Measurements from ENCODE around the gene SLC37A1. TPM values are rescaled to one million over a fixed set of nuclear protein-coding genes. Genes with fewer than 3 reads are reported as not detected.
A peak's percentile ranks its signal among the peaks of the same experiment; 100 is the strongest.

Gene SLC37A1
- total and polyA plus RNA-seq, 4 donors: 2.0 to 7.2 (median 4.3) TPM

DNA sequence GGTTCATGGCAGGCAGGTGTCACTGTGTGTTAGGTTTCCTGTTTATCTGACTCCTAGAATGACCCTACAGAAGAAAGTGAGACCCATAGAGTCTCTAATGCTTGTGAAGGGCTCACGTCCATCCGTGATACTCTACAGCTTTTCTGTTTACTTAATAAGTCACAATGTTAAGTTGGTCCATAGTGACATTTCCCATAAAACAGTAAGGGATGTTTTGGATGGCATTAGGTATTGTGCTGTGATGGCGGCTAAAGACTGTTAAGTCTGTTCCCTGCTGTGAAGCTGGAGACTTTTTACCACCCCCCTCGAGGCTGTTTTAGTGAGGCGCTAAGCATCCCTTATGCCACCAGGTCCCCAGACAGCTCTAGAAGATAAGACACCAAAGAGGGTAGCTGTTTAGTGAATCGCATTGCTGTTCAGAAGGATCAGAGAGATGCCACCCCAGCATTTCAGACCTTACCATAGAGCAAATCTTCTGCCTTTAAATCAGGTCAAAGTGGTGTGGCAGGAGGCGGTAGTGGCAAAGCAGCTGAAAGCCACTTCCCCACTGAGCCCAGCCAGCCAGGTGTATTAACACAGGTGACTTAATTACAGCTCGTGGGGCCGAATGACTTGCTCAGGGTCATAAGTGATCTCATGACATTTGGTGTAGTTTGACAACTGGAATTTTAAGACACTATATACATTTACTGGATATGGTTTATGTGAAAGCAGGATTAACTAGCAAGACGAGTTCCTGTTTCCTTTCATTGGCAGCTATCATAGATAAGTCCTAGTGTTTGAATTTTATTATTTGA, 25.0 kb downstream of the SLC37A1 start:
- TF ChIP-seq, protein P1, sequence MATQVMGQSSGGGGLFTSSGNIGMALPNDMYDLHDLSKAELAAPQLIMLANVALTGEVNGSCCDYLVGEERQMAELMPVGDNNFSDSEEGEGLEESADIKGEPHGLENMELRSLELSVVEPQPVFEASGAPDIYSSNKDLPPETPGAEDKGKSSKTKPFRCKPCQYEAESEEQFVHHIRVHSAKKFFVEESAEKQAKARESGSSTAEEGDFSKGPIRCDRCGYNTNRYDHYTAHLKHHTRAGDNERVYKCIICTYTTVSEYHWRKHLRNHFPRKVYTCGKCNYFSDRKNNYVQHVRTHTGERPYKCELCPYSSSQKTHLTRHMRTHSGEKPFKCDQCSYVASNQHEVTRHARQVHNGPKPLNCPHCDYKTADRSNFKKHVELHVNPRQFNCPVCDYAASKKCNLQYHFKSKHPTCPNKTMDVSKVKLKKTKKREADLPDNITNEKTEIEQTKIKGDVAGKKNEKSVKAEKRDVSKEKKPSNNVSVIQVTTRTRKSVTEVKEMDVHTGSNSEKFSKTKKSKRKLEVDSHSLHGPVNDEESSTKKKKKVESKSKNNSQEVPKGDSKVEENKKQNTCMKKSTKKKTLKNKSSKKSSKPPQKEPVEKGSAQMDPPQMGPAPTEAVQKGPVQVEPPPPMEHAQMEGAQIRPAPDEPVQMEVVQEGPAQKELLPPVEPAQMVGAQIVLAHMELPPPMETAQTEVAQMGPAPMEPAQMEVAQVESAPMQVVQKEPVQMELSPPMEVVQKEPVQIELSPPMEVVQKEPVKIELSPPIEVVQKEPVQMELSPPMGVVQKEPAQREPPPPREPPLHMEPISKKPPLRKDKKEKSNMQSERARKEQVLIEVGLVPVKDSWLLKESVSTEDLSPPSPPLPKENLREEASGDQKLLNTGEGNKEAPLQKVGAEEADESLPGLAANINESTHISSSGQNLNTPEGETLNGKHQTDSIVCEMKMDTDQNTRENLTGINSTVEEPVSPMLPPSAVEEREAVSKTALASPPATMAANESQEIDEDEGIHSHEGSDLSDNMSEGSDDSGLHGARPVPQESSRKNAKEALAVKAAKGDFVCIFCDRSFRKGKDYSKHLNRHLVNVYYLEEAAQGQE (IDR thresholded peaks at IDR 0.05): no peak
- TF ChIP-seq, protein P2, sequence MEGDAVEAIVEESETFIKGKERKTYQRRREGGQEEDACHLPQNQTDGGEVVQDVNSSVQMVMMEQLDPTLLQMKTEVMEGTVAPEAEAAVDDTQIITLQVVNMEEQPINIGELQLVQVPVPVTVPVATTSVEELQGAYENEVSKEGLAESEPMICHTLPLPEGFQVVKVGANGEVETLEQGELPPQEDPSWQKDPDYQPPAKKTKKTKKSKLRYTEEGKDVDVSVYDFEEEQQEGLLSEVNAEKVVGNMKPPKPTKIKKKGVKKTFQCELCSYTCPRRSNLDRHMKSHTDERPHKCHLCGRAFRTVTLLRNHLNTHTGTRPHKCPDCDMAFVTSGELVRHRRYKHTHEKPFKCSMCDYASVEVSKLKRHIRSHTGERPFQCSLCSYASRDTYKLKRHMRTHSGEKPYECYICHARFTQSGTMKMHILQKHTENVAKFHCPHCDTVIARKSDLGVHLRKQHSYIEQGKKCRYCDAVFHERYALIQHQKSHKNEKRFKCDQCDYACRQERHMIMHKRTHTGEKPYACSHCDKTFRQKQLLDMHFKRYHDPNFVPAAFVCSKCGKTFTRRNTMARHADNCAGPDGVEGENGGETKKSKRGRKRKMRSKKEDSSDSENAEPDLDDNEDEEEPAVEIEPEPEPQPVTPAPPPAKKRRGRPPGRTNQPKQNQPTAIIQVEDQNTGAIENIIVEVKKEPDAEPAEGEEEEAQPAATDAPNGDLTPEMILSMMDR (IDR thresholded peaks at IDR 0.05; ENCODE audit: low read depth, low read length, missing input control): no peak
- TF ChIP-seq RAD21 (IDR thresholded peaks at IDR 0.05) (no peak), FOXA1 (IDR thresholded peaks at IDR 0.05) (no peak), EGR1 (IDR thresholded peaks at IDR 0.05; ENCODE audit: low read depth in 2 of 2) (no peak), NR2F2 (IDR thresholded peaks at IDR 0.05) (no peak)
- Histone ChIP-seq H3K9me3 (ENCODE audit: control insufficient read depth in 4 of 4, low read length in 3 of 4) (no peaks in the 10 kb centered on the region), H3K9ac (ENCODE audit: low read depth in 1 of 2, low read length in 2 of 2) (peak overlapping the region in 1 of 2 donors; percentile 6), H3K27me3 (ENCODE audit: control insufficient read depth in 4 of 4, insufficient read depth in 4 of 4, low read length in 3 of 4) (no peaks in the 10 kb centered on the region), H3K4me3 (ENCODE audit: low read depth in 1 of 3, low read length in 3 of 3) (no peak overlapping the region), H3K36me3 (ENCODE audit: control insufficient read depth in 4 of 4, insufficient read depth in 3 of 4, low read depth in 1 of 4, low read length in 3 of 4) (peaks cover 0 to 9% (median 4%) of the 10 kb centered on the region in 4 donors), H3K4me1 (ENCODE audit: control insufficient read depth in 4 of 4, insufficient read depth in 4 of 4, low read length in 3 of 4) (peaks cover 0 to 11% (median 4%) of the 10 kb centered on the region in 4 donors), H3K27ac (ENCODE audit: low read depth in 1 of 2, low read length in 2 of 2) (no peak overlapping the region)
- WGBS: 84% methylated on average over 10 of the region's 10 CpGs
- no peak for DNase-seq (ENCODE audit: low spot score)

DNA sequence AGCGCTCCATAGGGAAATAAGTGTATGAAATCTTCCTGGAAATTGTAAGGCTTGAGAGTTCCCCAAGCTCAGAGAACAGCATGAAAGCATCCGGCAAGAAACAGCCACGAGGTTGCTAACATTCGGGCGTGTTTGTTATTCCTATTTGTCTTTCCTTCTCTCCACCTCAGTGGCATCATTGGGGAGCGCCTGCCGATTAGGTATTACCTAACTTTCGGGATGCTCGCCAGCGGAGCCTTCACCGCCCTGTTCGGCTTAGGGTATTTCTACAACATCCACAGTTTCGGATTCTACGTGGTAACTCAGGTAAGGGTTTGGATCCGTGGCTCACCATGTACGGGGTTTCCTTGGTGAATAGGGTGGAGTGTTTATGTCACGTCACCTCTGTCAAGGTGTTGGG, 25.7 kb downstream of the SLC37A1 start:
- H3K36me3 ChIP-seq (ENCODE audit: control insufficient read depth in 4 of 4, insufficient read depth in 3 of 4, low read depth in 1 of 4, low read length in 3 of 4): peaks cover 0 to 13% (median 4%) of the 10 kb centered on the region in 4 donors
- TF ChIP-seq, protein P3, sequence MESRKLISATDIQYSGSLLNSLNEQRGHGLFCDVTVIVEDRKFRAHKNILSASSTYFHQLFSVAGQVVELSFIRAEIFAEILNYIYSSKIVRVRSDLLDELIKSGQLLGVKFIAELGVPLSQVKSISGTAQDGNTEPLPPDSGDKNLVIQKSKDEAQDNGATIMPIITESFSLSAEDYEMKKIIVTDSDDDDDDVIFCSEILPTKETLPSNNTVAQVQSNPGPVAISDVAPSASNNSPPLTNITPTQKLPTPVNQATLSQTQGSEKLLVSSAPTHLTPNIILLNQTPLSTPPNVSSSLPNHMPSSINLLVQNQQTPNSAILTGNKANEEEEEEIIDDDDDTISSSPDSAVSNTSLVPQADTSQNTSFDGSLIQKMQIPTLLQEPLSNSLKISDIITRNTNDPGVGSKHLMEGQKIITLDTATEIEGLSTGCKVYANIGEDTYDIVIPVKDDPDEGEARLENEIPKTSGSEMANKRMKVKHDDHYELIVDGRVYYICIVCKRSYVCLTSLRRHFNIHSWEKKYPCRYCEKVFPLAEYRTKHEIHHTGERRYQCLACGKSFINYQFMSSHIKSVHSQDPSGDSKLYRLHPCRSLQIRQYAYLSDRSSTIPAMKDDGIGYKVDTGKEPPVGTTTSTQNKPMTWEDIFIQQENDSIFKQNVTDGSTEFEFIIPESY (IDR thresholded peaks at IDR 0.05): no peak
- TF ChIP-seq GABPA (IDR thresholded peaks at IDR 0.05 in 1 of 2, conservative IDR thresholded peaks at IDR 0.05 in 1 of 2): peak in 1 of 2 donors; percentile 28
- TF ChIP-seq RXRA (IDR thresholded peaks at IDR 0.05): peak in 1 of 2 donors; percentile 51
- no peak for TF ChIP-seq FOXA1 (IDR thresholded peaks at IDR 0.05)
- TF ChIP-seq, protein P1 (IDR thresholded peaks at IDR 0.05): peak; percentile 10
- peak in 1 of 2 donors; percentile 9 for TF ChIP-seq JUND (IDR thresholded peaks at IDR 0.05)
- TF ChIP-seq HNF4A (conservative IDR thresholded peaks at IDR 0.05): peak; percentile 30 to 53
- TF ChIP-seq SP1 (IDR thresholded peaks at IDR 0.05): peak; percentile 19
- TF ChIP-seq, protein P4, sequence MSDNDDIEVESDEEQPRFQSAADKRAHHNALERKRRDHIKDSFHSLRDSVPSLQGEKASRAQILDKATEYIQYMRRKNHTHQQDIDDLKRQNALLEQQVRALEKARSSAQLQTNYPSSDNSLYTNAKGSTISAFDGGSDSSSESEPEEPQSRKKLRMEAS (IDR thresholded peaks at IDR 0.05): no peak
- peak in 1 of 2 donors; percentile 44 for TF ChIP-seq EGR1 (IDR thresholded peaks at IDR 0.05; ENCODE audit: low read depth in 2 of 2)
- TF ChIP-seq FOXA2 (IDR thresholded peaks at IDR 0.05): peak; percentile 8
- TF ChIP-seq, protein P2 (IDR thresholded peaks at IDR 0.05; ENCODE audit: low read depth, low read length, missing input control): no peak
- TF ChIP-seq, protein P5, sequence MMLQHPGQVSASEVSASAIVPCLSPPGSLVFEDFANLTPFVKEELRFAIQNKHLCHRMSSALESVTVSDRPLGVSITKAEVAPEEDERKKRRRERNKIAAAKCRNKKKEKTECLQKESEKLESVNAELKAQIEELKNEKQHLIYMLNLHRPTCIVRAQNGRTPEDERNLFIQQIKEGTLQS (IDR thresholded peaks at IDR 0.05): no peak
- TF ChIP-seq HNF4G (IDR thresholded peaks at IDR 0.05): no peak
- DNase-seq (ENCODE audit: low spot score): no peak
- H3K27me3 ChIP-seq (ENCODE audit: control insufficient read depth in 4 of 4, insufficient read depth in 4 of 4, low read length in 3 of 4): no peaks in the 10 kb centered on the region
- 72% methylated on average over 17 of the region's 17 CpGs for WGBS
- H3K9me3 ChIP-seq (ENCODE audit: control insufficient read depth in 4 of 4, low read length in 3 of 4): no peaks in the 10 kb centered on the region
- H3K9ac ChIP-seq (ENCODE audit: low read depth in 1 of 2, low read length in 2 of 2): peak overlapping the region in 1 of 2 donors; percentile 6
- no peak overlapping the region for H3K27ac ChIP-seq (ENCODE audit: low read depth in 1 of 2, low read length in 2 of 2)
- H3K4me1 ChIP-seq (ENCODE audit: control insufficient read depth in 4 of 4, insufficient read depth in 4 of 4, low read length in 3 of 4): peaks cover 0 to 11% (median 4%) of the 10 kb centered on the region in 4 donors
- no peak overlapping the region for H3K4me3 ChIP-seq (ENCODE audit: low read depth in 1 of 3, low read length in 3 of 3)

Data from liver (tissue), 9 donors.